ENCODE results near the gene SUSD5.

Gene SUSD5

DNA sequence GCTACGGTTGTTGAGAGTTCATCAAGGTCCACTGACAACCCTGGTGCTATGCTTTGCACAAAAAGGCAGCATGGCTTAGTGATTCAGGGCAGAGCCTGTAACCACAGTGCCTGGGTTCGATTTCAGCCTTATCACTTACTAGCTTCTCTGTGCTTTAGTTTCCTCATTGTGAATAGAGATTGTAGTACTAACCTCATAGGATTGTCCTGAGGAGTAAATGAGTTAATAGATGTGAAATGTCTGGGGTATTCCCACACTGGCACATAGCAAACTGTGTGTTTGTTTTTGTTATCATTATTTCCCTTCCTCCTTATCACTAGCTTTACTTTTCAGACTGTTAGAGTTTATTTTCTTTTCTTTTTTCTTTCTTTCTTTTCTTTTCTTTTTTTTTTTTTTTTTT is 88.5 kb downstream of the SUSD5 start:
- no peak overlapping the region for H3K4me3 ChIP-seq (ENCODE audit: low read depth, low read length)
- in situ Hi-C loops (cut with HindIII; ENCODE audit: low sequenced_read_pairs), result no loop called here
- no peak for DNase-seq (ENCODE audit: low read depth, low spot score)
- TF ChIP-seq, protein P1, sequence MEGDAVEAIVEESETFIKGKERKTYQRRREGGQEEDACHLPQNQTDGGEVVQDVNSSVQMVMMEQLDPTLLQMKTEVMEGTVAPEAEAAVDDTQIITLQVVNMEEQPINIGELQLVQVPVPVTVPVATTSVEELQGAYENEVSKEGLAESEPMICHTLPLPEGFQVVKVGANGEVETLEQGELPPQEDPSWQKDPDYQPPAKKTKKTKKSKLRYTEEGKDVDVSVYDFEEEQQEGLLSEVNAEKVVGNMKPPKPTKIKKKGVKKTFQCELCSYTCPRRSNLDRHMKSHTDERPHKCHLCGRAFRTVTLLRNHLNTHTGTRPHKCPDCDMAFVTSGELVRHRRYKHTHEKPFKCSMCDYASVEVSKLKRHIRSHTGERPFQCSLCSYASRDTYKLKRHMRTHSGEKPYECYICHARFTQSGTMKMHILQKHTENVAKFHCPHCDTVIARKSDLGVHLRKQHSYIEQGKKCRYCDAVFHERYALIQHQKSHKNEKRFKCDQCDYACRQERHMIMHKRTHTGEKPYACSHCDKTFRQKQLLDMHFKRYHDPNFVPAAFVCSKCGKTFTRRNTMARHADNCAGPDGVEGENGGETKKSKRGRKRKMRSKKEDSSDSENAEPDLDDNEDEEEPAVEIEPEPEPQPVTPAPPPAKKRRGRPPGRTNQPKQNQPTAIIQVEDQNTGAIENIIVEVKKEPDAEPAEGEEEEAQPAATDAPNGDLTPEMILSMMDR (IDR thresholded peaks at IDR 0.05; ENCODE audit: low read depth, low read length), result no peak

DNA sequence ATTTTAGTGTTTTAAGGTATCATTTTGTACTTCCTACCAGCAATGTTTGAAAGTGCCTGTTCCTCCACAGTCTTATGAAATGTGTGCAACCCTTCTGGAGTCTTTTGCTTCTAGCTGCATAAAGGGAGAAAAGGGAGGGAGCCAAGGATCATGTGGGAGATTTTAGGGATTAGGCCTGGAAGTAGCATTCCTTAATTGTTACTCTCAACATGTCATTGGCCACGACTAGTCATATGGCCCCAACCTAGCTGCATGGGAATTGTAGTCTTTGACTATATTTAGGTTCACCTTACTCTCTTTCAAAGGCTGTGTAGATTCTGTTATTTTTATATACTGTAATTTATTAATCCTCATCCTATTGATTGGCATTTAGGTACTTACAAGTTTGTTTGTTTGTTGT is 89.9 kb downstream of the SUSD5 start:
- DNase-seq (ENCODE audit: low read depth, low spot score), result no peak
- in situ Hi-C loops (cut with HindIII; ENCODE audit: low sequenced_read_pairs), result no loop called here
- TF ChIP-seq, protein P1 (IDR thresholded peaks at IDR 0.05; ENCODE audit: low read depth, low read length), result no peak
- H3K4me3 ChIP-seq (ENCODE audit: low read depth, low read length), result no peak overlapping the region

DNA sequence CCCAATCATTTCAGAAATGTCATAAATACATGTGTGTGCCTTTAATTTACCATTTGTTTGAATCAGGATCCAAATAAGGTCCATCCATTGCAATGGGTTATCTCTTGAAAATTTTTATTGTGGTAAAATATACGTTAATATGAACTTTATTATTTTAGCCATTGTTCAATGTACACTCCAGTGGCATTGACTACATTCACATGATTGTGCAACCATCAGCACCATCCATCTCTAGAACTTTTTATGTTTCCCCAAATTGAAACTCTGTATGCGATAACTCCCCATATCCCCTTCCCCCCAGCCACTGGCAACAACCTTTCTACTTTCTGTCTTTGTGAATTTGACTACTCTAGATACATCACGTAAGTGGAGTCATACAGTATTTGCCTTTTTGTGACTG is 92.8 kb downstream of the SUSD5 start:
- in situ Hi-C loops (cut with HindIII; ENCODE audit: low sequenced_read_pairs), result no loop called here
- DNase-seq (ENCODE audit: low read depth, low spot score), result no peak
- TF ChIP-seq, protein P1 (IDR thresholded peaks at IDR 0.05; ENCODE audit: low read depth, low read length), result no peak
- H3K4me3 ChIP-seq (ENCODE audit: low read depth, low read length), result no peak overlapping the region

DNA sequence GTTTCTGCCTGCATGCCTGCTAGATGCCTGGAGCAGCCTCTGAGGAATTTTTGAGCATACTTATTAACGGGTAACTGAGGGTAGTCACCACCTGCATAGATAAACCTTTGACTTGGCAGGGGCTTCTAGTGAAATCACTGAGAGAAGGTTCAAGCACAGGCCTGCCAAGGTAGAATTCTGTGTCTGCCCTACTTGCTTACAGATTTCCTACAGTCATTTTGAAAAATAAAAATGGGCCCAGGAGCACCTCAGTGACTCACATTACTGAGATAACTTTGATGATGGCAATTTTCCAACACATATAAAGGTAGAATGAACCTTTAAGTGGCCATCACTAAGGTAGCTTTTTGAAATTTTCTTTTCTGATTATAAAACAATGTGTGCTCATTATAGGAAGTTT is 94.0 kb downstream of the SUSD5 start:
- in situ Hi-C loops (cut with HindIII; ENCODE audit: low sequenced_read_pairs), result no loop called here
- no peak overlapping the region for H3K4me3 ChIP-seq (ENCODE audit: low read depth, low read length)
- DNase-seq (ENCODE audit: low read depth, low spot score), result no peak
- TF ChIP-seq, protein P1 (IDR thresholded peaks at IDR 0.05; ENCODE audit: low read depth, low read length), result no peak

DNA sequence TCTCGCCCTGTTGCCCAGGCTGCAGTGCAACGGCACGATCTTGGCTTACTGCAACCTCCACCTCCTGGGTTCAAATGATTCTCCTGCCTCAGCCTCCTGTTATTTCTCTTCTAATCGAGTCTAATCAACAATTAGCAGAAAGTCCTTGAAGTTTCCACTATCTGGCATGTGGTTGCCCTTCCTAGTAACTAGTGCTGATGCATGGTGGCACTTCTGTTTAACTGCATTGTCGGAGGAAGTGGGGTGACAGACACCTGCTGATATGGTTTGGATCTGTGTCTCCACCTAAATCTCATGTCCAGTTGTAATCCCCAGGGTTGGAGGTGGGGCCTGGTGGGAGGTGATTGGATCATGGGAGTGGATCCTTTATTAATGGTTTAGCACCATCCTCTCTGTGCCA is 95.6 kb downstream of the SUSD5 start:
- TF ChIP-seq, protein P1 (IDR thresholded peaks at IDR 0.05; ENCODE audit: low read depth, low read length), result no peak
- H3K4me3 ChIP-seq (ENCODE audit: low read depth, low read length), result no peak overlapping the region
- in situ Hi-C loops (cut with HindIII; ENCODE audit: low sequenced_read_pairs), result no loop called here
- DNase-seq (ENCODE audit: low read depth, low spot score), result no peak

DNA sequence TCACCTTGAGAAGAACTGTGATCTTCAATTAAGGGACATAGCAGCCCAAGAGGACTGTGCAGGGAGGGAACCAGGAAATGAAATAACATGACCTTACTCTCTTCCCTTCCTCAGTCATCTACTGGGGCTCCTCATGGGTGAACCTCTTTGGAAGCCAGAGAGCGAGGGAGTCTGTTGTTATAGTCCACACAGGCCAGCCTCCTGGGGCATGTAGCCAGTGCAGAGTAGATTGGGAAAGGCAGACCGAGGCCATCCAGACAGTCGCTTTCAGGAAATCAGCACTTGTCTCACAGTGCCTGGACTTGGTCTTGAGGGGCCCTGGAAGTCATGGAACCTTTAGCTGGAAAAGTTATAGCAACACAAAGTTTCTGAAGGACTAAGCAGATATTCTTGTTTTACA is 98.7 kb downstream of the SUSD5 start:
- no peak for DNase-seq (ENCODE audit: low read depth, low spot score)
- H3K4me3 ChIP-seq (ENCODE audit: low read depth, low read length), result no peak overlapping the region
- TF ChIP-seq, protein P1 (IDR thresholded peaks at IDR 0.05; ENCODE audit: low read depth, low read length), result no peak
- in situ Hi-C loops (cut with HindIII; ENCODE audit: low sequenced_read_pairs), result no loop called here

DNA sequence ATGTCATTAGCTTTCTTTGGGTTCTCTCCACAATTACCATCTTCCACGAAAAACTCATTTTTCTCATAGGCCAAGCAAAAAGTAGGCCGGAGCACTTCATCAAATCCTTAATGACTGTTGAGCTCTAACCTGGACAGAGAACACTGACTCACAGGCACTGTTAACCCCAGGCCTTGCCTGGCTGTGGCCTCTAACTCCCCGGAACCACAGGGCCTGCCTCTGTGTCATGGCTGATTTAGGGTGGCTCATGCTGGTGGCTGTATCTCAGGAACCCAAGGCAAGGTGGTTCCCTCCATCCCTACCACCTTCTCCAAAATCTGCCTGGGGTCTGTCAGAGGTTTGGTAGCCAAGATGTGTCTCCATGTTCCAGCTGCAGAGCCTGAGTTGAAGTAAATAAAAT is 101.1 kb downstream of the SUSD5 start:
- in situ Hi-C loops (cut with HindIII; ENCODE audit: low sequenced_read_pairs), result no loop called here
- no peak overlapping the region for H3K4me3 ChIP-seq (ENCODE audit: low read depth, low read length)
- no peak for DNase-seq (ENCODE audit: low read depth, low spot score)
- TF ChIP-seq, protein P1 (IDR thresholded peaks at IDR 0.05; ENCODE audit: low read depth, low read length), result no peak
